HAP-1 (cell line): ENCODE results near the gene CBFA2T3.

Source experiments
- DNase-seq, 2 experiments: peaks; one replicate each; pipeline ENCODE4 v3.0.0-alpha.2; 2016 to 2020; ENCODE audit warnings: low spot score in 2 of 2
- H3K27me3 ChIP-seq: fragments of 250-450 bp; sonication (Bioruptor Pico); 2 replicates; pipeline ENCODE4 v1.5.1; 2020; ENCODE audit warnings: low read depth, mild to moderate bottlenecking, moderate library complexity
- H3K36me3 ChIP-seq: fragments of 250-450 bp; sonication (Bioruptor Pico); replicated peaks from 2 replicates; pipeline ENCODE4 v1.5.1; 2020; ENCODE audit warnings: mild to moderate bottlenecking
- H3K4me1 ChIP-seq: fragments of 250-450 bp; sonication (Bioruptor Pico); 2 replicates; pipeline ENCODE4 v1.5.1; 2020; ENCODE audit warnings: mild to moderate bottlenecking
- H3K4me3 ChIP-seq: fragments of 250-450 bp; sonication (Bioruptor Pico); 2 replicates; pipeline ENCODE4 v1.5.1; 2020; ENCODE audit warnings: mild to moderate bottlenecking, moderate library complexity
- H3K9me3 ChIP-seq: fragments of 250-450 bp; sonication (Bioruptor Pico); 2 replicates; pipeline ENCODE4 v1.5.1; 2020; ENCODE audit warnings: mild to moderate bottlenecking, moderate library complexity
- in situ Hi-C: fragments of 300-500 bp; cut with MboI; formaldehyde crosslinking; loops from 3 replicates; pipeline ENCODE4 v1.14.3; 2020; ENCODE audit warnings: low sequenced_read_pairs, inconsistent platforms, mixed read lengths

CBFA2T3 gene

GRCh38 chr16:88983165-88983564 is 6.2 kb upstream of the CBFA2T3 start:
- no peak for DNase-seq
- Histone ChIP-seq H3K4me1 (no peaks in the 10 kb centered on the region), H3K9me3 (no peaks in the 10 kb centered on the region), H3K4me3 (no peak overlapping the region), H3K36me3 (no peaks in the 10 kb centered on the region), H3K27me3 (peaks cover 11% of the 10 kb centered on the region)
- in situ Hi-C loops: no loop called here

- Histone ChIP-seq H3K36me3 (no peaks in the 10 kb centered on the region), H3K9me3 (no peaks in the 10 kb centered on the region), H3K4me3 (no peak overlapping the region), H3K4me1 (no peaks in the 10 kb centered on the region), H3K27me3 (peaks cover 17% of the 10 kb centered on the region)
- DNase-seq: no peak
- in situ Hi-C loops: no loop called here
These were observed 5.5 kb upstream of the CBFA2T3 start for GRCh38 chr16:88982286-88983084.

- Histone ChIP-seq H3K4me1 (no peaks in the 10 kb centered on the region), H3K9me3 (no peaks in the 10 kb centered on the region), H3K4me3 (no peak overlapping the region), H3K36me3 (no peaks in the 10 kb centered on the region), H3K27me3 (peaks cover 44% of the 10 kb centered on the region)
- DNase-seq: no peak
- in situ Hi-C loops: no loop called here
These were observed 2.5 kb upstream of the CBFA2T3 start for GRCh38 chr16:88979353-88980015.

GRCh38 chr16:88978608-88979346 is 1.8 kb upstream of the CBFA2T3 start:
- in situ Hi-C loops: no loop called here
- Histone ChIP-seq H3K4me1 (no peaks in the 10 kb centered on the region), H3K36me3 (no peaks in the 10 kb centered on the region), H3K4me3 (no peak overlapping the region), H3K27me3 (peaks cover 49% of the 10 kb centered on the region), H3K9me3 (no peaks in the 10 kb centered on the region)
- no peak for DNase-seq

- peaks cover 52% of the 10 kb centered on the region for H3K27me3 ChIP-seq
- no peaks in the 10 kb centered on the region for H3K9me3 ChIP-seq
- H3K36me3 ChIP-seq: no peaks in the 10 kb centered on the region
- H3K4me3 ChIP-seq: no peak overlapping the region
- in situ Hi-C loops: no loop called here
- DNase-seq: no peak
- H3K4me1 ChIP-seq: no peaks in the 10 kb centered on the region
These were observed 1.0 kb upstream of the CBFA2T3 start for GRCh38 chr16:88977812-88978607.

GRCh38 chr16:88976366-88977017 is 515 bp downstream of the CBFA2T3 start:
- Histone ChIP-seq H3K9me3 (no peaks in the 10 kb centered on the region), H3K4me1 (no peaks in the 10 kb centered on the region), H3K27me3 (peaks cover 52% of the 10 kb centered on the region), H3K4me3 (no peak overlapping the region), H3K36me3 (no peaks in the 10 kb centered on the region)
- no peak for DNase-seq
- in situ Hi-C loops: no loop called here

GRCh38 chr16:88975511-88976061 is 1.4 kb downstream of the CBFA2T3 start:
- no peak for DNase-seq
- H3K36me3 ChIP-seq: no peaks in the 10 kb centered on the region
- peaks cover 52% of the 10 kb centered on the region for H3K27me3 ChIP-seq
- in situ Hi-C loops: no loop called here
- no peak overlapping the region for H3K4me3 ChIP-seq
- H3K9me3 ChIP-seq: no peaks in the 10 kb centered on the region
- H3K4me1 ChIP-seq: no peaks in the 10 kb centered on the region

GRCh38 chr16:88974916-88975215 is 2.1 kb downstream of the CBFA2T3 start:
- in situ Hi-C loops: no loop called here
- DNase-seq: no peak
- Histone ChIP-seq H3K27me3 (peaks cover 52% of the 10 kb centered on the region), H3K4me3 (no peak overlapping the region), H3K9me3 (no peaks in the 10 kb centered on the region), H3K4me1 (no peaks in the 10 kb centered on the region), H3K36me3 (no peaks in the 10 kb centered on the region)

- peaks cover 52% of the 10 kb centered on the region for H3K27me3 ChIP-seq
- H3K36me3 ChIP-seq: no peaks in the 10 kb centered on the region
- in situ Hi-C loops: no loop called here
- no peak overlapping the region for H3K4me3 ChIP-seq
- DNase-seq: no peak
- no peaks in the 10 kb centered on the region for H3K4me1 ChIP-seq
- no peaks in the 10 kb centered on the region for H3K9me3 ChIP-seq
These were observed 2.7 kb downstream of the CBFA2T3 start for GRCh38 chr16:88974080-88974915.

GRCh38 chr16:88973415-88974050 is 3.5 kb downstream of the CBFA2T3 start:
- Histone ChIP-seq H3K9me3 (no peaks in the 10 kb centered on the region), H3K4me1 (no peaks in the 10 kb centered on the region), H3K36me3 (no peaks in the 10 kb centered on the region), H3K4me3 (no peak overlapping the region), H3K27me3 (peaks cover 45% of the 10 kb centered on the region)
- DNase-seq: no peak
- in situ Hi-C loops: no loop called here

GRCh38 chr16:88973007-88973410 is 4.0 kb downstream of the CBFA2T3 start:
- in situ Hi-C loops: no loop called here
- DNase-seq: peak in 1 of 2 experiments; percentile 34
- no peaks in the 10 kb centered on the region for H3K9me3 ChIP-seq
- peaks cover 39% of the 10 kb centered on the region for H3K27me3 ChIP-seq
- no peaks in the 10 kb centered on the region for H3K36me3 ChIP-seq
- H3K4me3 ChIP-seq: no peak overlapping the region
- no peaks in the 10 kb centered on the region for H3K4me1 ChIP-seq

- in situ Hi-C loops: no loop called here
- Histone ChIP-seq H3K9me3 (no peaks in the 10 kb centered on the region), H3K36me3 (no peaks in the 10 kb centered on the region), H3K4me3 (no peak overlapping the region), H3K4me1 (no peaks in the 10 kb centered on the region), H3K27me3 (peaks cover 33% of the 10 kb centered on the region)
- DNase-seq: no peak
These were observed 4.7 kb downstream of the CBFA2T3 start for GRCh38 chr16:88972349-88972748.
